ENCODE results near the gene NCOA7.

The NCOA7 gene

DNA sequence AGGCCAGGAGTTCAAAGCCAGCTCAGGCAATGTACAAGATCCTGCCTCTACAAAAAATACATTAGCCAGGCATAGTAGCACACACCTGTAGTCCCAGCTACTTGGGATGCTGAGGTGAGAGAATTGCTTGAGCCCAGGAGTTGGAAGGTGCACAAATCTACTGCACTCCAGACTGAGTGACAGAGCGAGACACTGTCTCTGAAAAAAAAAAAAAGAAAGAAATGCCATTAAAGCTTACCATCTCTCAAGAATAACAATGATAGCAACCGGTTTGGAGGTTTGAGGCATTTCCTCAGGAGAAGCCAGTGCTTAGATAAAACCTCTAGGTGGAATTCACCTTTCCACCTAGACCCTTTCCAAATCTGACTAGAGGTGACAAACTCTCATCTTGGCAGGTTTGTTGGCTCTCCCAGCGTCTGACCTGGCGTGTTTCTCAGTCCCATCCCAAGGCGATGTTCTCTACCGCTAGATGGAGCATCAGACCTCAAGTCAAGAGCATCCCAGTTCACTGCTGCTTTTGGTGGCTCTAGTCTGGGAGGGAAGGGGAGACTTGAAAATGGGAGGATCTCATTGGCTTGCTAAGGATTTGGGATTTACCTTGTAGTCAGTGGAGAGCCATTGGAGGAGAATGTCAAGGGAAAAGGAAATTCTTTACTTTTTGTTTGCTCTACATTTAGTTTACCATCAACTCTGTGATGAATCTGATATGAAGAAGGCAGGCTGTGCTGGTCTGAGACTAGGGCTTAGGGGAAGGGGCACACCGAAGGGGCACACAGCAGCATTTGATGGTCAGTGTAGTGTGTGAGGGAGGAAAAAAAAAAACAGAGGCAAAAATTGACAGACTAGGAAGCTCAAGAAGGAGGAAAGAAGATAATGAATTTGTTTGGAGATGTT, 67.9 kb downstream of the NCOA7 start:
- no peaks in the 10 kb centered on the region for H3K27me3 ChIP-seq (ENCODE audit: insufficient read depth, low read depth)
- no peak overlapping the region for H3K4me2 ChIP-seq
- H3K9ac ChIP-seq: no peak overlapping the region
- H4K20me1 ChIP-seq (ENCODE audit: insufficient read depth): no peaks in the 10 kb centered on the region
- H2AFZ ChIP-seq (ENCODE audit: low read depth): no peak overlapping the region
- H3K36me3 ChIP-seq (ENCODE audit: insufficient read depth): no peaks in the 10 kb centered on the region
- no peaks in the 10 kb centered on the region for H3K79me2 ChIP-seq (ENCODE audit: insufficient read depth, low read depth)
- H3K4me3 ChIP-seq (IDR thresholded peaks at IDR 0.05; ENCODE audit: insufficient read depth, low read depth, low read length): no peak overlapping the region
- TF ChIP-seq, protein P1, sequence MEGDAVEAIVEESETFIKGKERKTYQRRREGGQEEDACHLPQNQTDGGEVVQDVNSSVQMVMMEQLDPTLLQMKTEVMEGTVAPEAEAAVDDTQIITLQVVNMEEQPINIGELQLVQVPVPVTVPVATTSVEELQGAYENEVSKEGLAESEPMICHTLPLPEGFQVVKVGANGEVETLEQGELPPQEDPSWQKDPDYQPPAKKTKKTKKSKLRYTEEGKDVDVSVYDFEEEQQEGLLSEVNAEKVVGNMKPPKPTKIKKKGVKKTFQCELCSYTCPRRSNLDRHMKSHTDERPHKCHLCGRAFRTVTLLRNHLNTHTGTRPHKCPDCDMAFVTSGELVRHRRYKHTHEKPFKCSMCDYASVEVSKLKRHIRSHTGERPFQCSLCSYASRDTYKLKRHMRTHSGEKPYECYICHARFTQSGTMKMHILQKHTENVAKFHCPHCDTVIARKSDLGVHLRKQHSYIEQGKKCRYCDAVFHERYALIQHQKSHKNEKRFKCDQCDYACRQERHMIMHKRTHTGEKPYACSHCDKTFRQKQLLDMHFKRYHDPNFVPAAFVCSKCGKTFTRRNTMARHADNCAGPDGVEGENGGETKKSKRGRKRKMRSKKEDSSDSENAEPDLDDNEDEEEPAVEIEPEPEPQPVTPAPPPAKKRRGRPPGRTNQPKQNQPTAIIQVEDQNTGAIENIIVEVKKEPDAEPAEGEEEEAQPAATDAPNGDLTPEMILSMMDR (conservative IDR thresholded peaks at IDR 0.05; ENCODE audit: low read depth, low read length): no peak
- H3K27ac ChIP-seq: no peak overlapping the region
- no peaks in the 10 kb centered on the region for H3K4me1 ChIP-seq (ENCODE audit: low read depth, poor library complexity, severe bottlenecking)

- Histone ChIP-seq H3K9ac (no peak overlapping the region), H3K4me3 (IDR thresholded peaks at IDR 0.05; ENCODE audit: insufficient read depth, low read depth, low read length) (no peak overlapping the region), H3K36me3 (ENCODE audit: insufficient read depth) (no peaks in the 10 kb centered on the region), H3K27ac (no peak overlapping the region), H4K20me1 (ENCODE audit: insufficient read depth) (no peaks in the 10 kb centered on the region), H3K79me2 (ENCODE audit: insufficient read depth, low read depth) (no peaks in the 10 kb centered on the region), H3K4me2 (no peak overlapping the region), H2AFZ (ENCODE audit: low read depth) (no peak overlapping the region), H3K4me1 (ENCODE audit: low read depth, poor library complexity, severe bottlenecking) (no peaks in the 10 kb centered on the region), H3K27me3 (ENCODE audit: insufficient read depth, low read depth) (no peaks in the 10 kb centered on the region)
- TF ChIP-seq, protein P1 (conservative IDR thresholded peaks at IDR 0.05; ENCODE audit: low read depth, low read length): no peak
Observed at GRCh38 chr6:125859727-125860126, 69.0 kb downstream of the NCOA7 start.

DNA sequence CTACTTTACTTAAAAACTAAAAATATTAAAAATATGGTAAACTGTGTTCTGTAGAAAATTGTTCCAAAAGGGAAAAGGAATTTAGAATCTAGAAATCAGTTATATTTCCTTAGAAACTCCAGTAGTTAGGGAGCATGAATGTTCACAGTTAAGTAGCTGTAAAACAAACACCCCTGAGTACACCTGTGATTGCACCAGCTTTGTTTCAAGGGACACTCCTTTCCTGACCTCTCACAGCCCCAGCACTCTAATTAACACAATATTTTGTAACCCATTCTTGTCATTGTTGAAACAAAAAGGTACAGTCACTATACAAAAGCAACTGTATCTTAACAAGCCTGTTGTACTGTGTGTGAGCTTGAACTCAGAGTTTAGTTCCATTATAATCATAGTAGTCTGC, 72.3 kb downstream of the NCOA7 start:
- no peak overlapping the region for H3K9ac ChIP-seq
- no peak overlapping the region for H2AFZ ChIP-seq (ENCODE audit: low read depth)
- no peaks in the 10 kb centered on the region for H4K20me1 ChIP-seq (ENCODE audit: insufficient read depth)
- H3K4me2 ChIP-seq: no peak overlapping the region
- H3K27me3 ChIP-seq (ENCODE audit: insufficient read depth, low read depth): no peaks in the 10 kb centered on the region
- no peaks in the 10 kb centered on the region for H3K4me1 ChIP-seq (ENCODE audit: low read depth, poor library complexity, severe bottlenecking)
- no peaks in the 10 kb centered on the region for H3K79me2 ChIP-seq (ENCODE audit: insufficient read depth, low read depth)
- H3K4me3 ChIP-seq (IDR thresholded peaks at IDR 0.05; ENCODE audit: insufficient read depth, low read depth, low read length): no peak overlapping the region
- H3K36me3 ChIP-seq (ENCODE audit: insufficient read depth): no peaks in the 10 kb centered on the region
- H3K27ac ChIP-seq: no peak overlapping the region
- TF ChIP-seq, protein P1 (conservative IDR thresholded peaks at IDR 0.05; ENCODE audit: low read depth, low read length): no peak

- Histone ChIP-seq H3K4me3 (IDR thresholded peaks at IDR 0.05; ENCODE audit: insufficient read depth, low read depth, low read length) (no peak overlapping the region), H2AFZ (ENCODE audit: low read depth) (no peak overlapping the region), H3K9ac (no peak overlapping the region), H4K20me1 (ENCODE audit: insufficient read depth) (no peaks in the 10 kb centered on the region), H3K27ac (no peak overlapping the region), H3K79me2 (ENCODE audit: insufficient read depth, low read depth) (no peaks in the 10 kb centered on the region), H3K4me2 (no peak overlapping the region), H3K36me3 (ENCODE audit: insufficient read depth) (no peaks in the 10 kb centered on the region), H3K4me1 (ENCODE audit: low read depth, poor library complexity, severe bottlenecking) (no peaks in the 10 kb centered on the region), H3K27me3 (ENCODE audit: insufficient read depth, low read depth) (no peaks in the 10 kb centered on the region)
- TF ChIP-seq, protein P1 (conservative IDR thresholded peaks at IDR 0.05; ENCODE audit: low read depth, low read length): no peak
Observed at GRCh38 chr6:125865015-125865414, 74.3 kb downstream of the NCOA7 start.
